DMS 273 (cell line): Measurements from ENCODE around the gene WLS.

Experiments
- DNase-seq: peaks from one replicate; lab custom pipeline; 2025; ENCODE audit not compliant: unreplicated experiment; lab: John Stamatoyannopoulos, UW

The WLS gene

DNA sequence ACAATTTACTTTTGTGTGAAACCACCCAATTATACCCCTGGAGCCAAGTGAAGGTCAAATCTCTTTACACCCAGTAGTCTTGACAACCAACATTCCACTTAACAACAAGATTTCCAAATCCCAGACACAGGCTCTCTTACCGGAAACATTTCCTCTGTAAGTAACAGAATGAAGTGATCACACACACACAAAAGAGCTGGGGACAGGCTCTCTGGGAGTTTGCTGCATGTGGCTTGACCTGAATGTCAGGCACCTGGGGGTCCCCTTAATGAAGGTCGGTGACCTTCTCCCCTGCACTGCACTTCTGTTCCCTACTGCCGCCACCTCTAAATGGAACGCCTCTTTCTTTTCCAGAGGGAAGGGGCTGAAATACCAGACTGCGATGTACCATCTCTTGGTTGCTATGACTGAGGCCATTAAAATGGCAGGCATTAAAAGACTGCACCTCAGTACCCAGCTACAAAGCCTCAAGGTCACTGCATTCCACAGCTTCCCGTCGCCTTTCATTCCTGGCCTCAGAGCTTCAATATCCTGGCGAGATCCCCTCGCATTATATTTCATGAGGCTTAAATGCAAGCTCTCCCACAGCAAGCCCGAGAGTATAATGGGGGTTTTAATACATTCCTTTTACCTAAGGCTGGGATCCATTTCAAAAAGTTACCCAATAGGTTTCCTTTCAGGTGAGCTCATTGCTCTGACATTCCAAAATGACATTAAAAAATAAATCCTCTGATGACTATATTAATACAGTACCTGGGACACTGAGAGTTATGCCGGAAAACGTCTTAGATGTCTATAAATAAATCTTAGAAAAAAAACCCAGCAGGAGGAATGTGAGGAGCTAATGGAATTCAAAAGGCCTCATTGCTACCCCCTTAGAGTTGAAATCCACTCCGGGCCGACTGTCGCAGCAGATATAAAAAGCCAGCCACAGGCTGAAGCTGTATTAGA lies 91.0 kb downstream of the WLS start:
- DNase-seq: no peak

DNA sequence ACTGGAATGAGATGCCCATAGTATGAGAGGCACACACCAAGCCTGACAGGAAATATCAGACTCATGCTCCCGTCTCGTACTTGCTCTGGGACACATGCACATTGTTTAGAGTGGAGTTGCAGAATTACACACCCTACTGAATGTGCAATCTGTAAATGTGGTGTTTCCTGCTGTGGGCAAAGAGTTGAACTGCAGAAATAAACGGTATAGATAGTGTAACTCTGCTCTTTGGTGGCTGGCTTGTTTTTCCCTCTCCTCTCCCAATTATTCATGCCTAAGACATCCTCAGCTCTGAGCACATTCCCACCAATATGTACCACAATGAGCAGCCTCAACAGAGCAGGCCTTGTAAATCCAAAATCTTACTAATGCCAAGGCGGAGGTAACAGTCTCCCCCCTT lies 91.8 kb downstream of the WLS start:
- no peak for DNase-seq

DNA sequence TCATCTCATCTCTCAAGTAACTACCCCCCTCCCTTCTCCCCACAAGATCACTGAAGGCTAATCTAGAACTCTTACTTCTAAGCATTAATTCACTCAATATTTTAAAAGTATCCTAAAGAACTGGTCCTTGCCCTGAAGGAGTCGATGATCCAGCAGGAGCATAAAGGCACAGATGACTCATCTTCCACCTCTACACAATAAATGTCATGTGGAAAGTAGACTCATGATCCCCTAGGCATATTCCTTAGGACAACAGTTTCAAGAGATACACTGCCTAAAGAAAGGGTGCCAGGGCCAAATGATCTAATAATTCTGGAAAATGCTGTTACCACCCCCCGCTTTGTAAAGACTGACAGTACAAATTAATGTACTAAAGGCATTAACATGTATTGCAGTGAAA lies 96.1 kb downstream of the WLS start:
- no peak for DNase-seq

GRCh38 chr1:68132426-68133130 lies 99.7 kb downstream of the WLS start:
- DNase-seq: no peak

GRCh38 chr1:68131261-68131660 lies 101.1 kb downstream of the WLS start:
- DNase-seq: no peak

DNA sequence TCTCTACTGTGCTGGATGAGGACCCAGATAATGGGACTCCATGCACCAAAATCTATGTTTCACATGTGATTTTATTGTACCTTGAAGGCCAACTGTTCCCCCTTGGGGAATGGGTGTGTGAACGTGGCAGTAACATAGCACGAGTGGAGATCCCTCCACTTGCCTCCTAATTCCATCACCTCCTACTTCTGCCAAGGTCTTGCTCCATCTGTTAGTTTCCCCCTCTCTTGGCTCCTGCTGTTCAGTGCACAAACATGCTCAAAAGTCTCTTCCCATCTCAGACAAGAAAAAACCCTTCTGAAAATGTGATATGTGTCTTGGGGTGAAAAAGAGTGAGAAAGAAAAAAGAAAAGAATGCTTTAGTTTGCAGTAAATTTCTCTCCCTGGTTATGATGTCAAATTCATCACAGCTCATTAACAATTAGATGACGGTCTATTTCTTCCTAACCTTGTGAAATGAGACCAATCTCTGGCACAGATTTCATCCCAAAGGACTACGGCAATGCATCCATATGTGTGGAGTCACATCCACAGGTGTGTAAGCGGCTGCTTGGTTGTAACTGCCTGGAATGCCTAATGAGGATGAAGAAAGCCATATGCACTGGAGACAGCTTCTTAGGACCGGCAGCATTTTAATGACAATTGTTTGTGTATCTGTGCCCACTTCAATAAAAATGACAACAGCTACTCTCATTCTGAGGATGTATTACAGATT lies 102.6 kb downstream of the WLS start:
- DNase-seq: peak; percentile 55

- DNase-seq: no peak
Observed at GRCh38 chr1:68128820-68129219, 103.5 kb downstream of the WLS start.

DNA sequence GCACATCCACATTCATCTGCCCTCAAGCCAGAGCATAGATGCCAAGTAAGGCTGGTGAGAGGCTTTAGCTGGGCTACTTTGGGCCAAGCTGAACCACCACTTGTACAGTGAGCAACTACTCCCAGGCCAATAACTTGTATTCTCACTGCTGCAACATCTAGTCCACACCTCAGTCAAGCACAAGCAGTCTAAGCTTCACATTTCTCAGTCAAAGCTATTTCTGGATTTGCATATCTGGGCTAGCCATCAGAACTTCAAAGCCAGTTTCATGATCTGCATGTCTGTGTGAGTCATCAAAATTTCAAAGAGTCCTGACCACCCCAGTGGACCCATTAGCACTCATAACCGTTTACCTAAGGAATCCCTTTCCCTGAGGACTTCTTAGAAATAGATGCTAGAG lies 104.2 kb downstream of the WLS start:
- DNase-seq: no peak

GRCh38 chr1:68121536-68121935 lies 110.8 kb downstream of the WLS start:
- no peak for DNase-seq

DNA sequence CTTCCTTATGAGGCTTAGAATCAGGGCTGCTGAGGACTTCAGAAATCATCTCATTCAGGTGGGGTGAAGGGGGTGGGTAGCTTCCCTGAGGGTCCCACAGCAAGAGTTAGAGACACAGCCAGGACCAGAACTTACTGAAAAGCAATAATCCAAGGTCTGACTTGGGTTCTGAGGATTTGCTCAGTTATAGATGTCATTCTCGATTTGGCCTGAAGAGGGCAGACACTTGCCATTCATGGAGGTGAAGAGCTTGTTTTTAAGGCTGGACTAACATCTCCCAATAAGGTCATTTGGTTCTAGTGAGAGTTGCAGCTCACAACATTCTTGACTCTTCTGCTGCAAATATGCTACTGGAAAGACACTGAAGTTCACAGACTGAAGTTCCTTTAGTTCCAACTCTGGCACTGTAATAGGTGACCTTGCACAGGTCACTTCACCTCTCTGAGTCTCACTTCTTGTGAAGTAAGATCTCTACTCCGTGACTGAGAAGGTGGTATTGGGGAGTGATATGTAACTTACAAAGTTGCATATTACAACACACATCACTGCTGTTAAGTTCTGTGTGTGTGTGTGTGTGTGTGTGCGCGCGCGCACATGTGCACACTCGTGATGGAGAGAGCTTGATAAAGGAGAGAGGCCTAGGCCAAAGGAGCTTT lies 112.1 kb downstream of the WLS start:
- DNase-seq: peak; percentile 82

GRCh38 chr1:68119445-68119844 lies 112.9 kb downstream of the WLS start:
- DNase-seq: no peak

GRCh38 chr1:68117416-68117815 lies 114.9 kb downstream of the WLS start:
- no peak for DNase-seq

- peak; percentile 77 for DNase-seq
Observed at GRCh38 chr1:68116643-68117235, 115.6 kb downstream of the WLS start.

DNA sequence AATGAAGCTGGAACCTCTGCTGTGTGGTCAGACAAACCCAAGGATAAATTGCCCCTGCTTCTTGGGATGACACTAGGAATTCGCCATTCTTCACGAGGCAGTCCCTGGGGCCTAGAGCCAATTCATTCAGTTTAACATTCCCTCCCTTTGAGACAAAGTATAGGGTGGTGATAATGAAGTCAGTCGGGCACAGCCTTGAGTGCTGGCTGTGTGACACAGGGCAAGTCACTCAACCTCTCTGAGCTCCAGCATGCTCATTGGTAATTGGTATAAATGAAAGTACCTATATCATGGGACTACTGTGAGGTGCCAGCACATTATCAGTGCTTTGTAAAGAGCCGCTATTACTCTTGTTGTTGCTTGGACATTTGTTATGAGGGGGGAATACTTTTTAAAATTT lies 117.0 kb downstream of the WLS start:
- no peak for DNase-seq

DNA sequence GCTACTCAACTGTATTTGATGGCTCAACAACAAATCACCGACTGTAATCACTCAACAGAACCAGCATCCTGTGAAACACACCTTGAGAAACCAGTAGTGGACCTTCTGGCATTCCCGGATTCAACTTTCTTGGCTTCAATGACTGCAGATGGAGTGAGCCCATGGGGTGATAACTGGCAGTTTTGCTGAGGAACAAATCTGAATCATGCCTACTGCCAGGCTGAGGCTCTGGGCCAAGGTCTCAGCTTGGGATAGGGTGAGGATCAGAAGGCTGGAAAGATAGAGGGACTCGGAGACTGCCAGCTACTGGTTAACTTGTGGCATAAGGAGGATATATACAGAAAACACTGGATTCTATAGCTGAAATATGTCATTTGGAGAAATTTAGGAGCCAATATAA lies 118.4 kb downstream of the WLS start:
- DNase-seq: no peak

GRCh38 chr1:68112835-68113243 lies 119.5 kb downstream of the WLS start:
- DNase-seq: peak; percentile 64

DNA sequence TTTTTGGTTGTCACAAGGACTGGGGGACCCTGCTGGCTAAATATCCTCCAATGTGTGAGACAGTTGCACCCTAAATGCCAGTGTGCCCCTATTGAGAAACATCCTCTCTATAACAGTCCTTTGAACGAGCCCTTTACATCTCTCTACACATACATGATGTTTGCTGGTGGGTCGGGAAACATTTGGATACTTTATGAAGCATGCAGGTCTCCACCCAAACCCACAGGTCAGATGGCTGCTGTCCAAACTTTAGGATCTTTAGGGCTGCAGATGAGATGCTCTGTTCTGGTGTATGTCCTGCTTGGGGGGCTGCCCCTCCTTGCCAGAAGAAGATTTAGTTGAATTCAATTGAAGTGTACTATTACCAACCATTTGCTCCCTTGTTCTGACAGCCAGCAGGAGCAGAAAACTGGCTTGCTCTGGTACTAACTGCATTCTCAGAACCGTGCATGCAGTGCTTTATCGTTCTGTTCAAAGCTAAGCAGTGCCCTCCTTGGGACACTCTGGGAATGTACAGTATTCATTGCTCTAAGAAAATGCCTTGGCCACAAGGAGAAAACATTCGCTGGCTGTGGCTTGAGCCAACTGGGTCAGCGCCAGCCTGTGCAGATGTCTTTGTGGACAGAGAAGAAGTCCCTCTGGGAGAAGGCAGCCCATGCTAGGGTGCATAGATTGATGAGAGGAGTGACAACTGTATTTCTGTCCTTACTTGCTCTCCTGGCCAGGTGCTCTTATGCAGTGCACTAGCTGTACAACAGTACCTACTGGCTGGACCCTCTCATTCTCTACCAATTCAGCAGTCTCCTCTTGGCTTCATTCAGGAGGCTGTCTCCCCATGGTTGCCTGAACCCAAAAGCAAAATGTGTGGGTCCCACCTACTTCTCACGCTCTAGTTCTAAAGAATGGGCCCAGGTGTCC lies 120.5 kb downstream of the WLS start:
- DNase-seq: peak; percentile 92

- DNase-seq: no peak
Observed at GRCh38 chr1:68107771-68108170, 124.6 kb downstream of the WLS start.

- DNase-seq: peak; percentile 12
Observed at GRCh38 chr1:68103884-68104554, 128.3 kb downstream of the WLS start.
